H1 (cell line): ENCODE measurements around the gene PXDN.

ENCODE experiments used
- ATF3 ChIP-seq: IDR thresholded peaks from 2 replicates; pipeline ENCODE4 v1.6.1; 2011; ENCODE audit warnings: low read depth, mild to moderate bottlenecking, low read length; ENCODE audit not compliant: insufficient read depth
- BACH1 ChIP-seq: IDR thresholded peaks from 2 replicates; pipeline ENCODE4 v1.6.1; 2012; ENCODE audit warnings: low read length, improper control_type of control experiment
- CBX5 ChIP-seq: fragments of 300-800, 300-1000 bp; sonication (generic); IDR thresholded peaks from 2 replicates; pipeline ENCODE4 v1.7.1; 2016; ENCODE audit warnings: antibody characterized with exemption, low read length, low read depth
- CHD1 ChIP-seq: IDR thresholded peaks from 2 replicates; pipeline ENCODE4 v1.6.1; 2012; ENCODE audit warnings: low read depth, low read length, improper control_type of control experiment
- CTCF ChIP-seq, 3 experiments: IDR thresholded peaks; 1 replicate in 2 of 3; 2 replicates in 1 of 3; pipeline versions ENCODE4 v1.5.1 to v1.6.1; 2011; ENCODE audit warnings: low read length in 3 of 3, mild to moderate bottlenecking in 3 of 3, inconsistent platforms in 2 of 3, low read depth in 1 of 3, moderate library complexity in 1 of 3; ENCODE audit not compliant: insufficient read depth in 1 of 3; ENCODE audit errors: control extremely low read depth in 1 of 3
- E2F6 ChIP-seq: IDR thresholded peaks from 2 replicates; pipeline ENCODE4 v1.6.1; 2012; ENCODE audit warnings: inconsistent platforms
- EZH2 ChIP-seq: fragments of 200-600 bp; sonication (generic); IDR thresholded peaks from 2 replicates; pipeline ENCODE4 v1.7.1; 2012; ENCODE audit warnings: low read depth, mild to moderate bottlenecking, moderate library complexity, low read length, inconsistent platforms; ENCODE audit not compliant: severe bottlenecking
- JUND ChIP-seq: IDR thresholded peaks from 2 replicates; pipeline ENCODE4 v1.6.1; 2011; ENCODE audit warnings: mild to moderate bottlenecking, improper control_type of control experiment, low read length
- NRF1 ChIP-seq: IDR thresholded peaks from 2 replicates; pipeline ENCODE4 v1.6.1; 2011; ENCODE audit warnings: mild to moderate bottlenecking, low read depth, low read length, improper control_type of control experiment
- SP1 ChIP-seq: IDR thresholded peaks from 2 replicates; pipeline ENCODE4 v1.6.1; 2011; ENCODE audit warnings: low read depth, low read length
- SP4 ChIP-seq: IDR thresholded peaks from 2 replicates; pipeline ENCODE4 v1.6.1; 2012; ENCODE audit warnings: low read length, inconsistent platforms
- ZNF274 ChIP-seq: IDR thresholded peaks from 2 replicates; pipeline ENCODE4 v1.7.0; 2012; ENCODE audit warnings: low read length, borderline replicate concordance; ENCODE audit errors: extremely low read depth

GRCh38 chr2:1756456-1756855 lies 12.1 kb upstream of the PXDN start:
- TF ChIP-seq CTCF (IDR thresholded peaks at IDR 0.05; ENCODE audit: control extremely low read depth in 1 of 3, insufficient read depth in 1 of 3, low read depth in 1 of 3, low read length in 3 of 3) (no peak), ZNF274 (no peak), CBX5 (no peak), SP1 (no peak), EZH2 (no peak), E2F6 (no peak), CHD1 (no peak), BACH1 (no peak), ATF3 (no peak), NRF1 (no peak), JUND (no peak), SP4 (no peak)
